Thyroid gland (tissue), 4 donors: ENCODE results near the gene EPHB3. TPM values are rescaled to one million over a fixed set of nuclear protein-coding genes. Genes with fewer than 3 reads are reported as not detected.
A peak's percentile ranks its signal among the peaks of the same experiment; 100 is the strongest.

Experiments used
- DNase-seq, 2 donors: peaks; one replicate each; pipeline ENCODE4 v3.0.0-alpha.2; 2019
- H3K27ac ChIP-seq, 3 donors: fragments of 200-600 bp; sonication (generic); 1 replicate in 2 of 3; 2 replicates in 1 of 3; pipeline ENCODE4 v1.5.1; 2016 to 2019; ENCODE audit warnings: mild to moderate bottlenecking in 1 of 3, moderate library complexity in 1 of 3
- H3K27me3 ChIP-seq: fragments of 200-600 bp; sonication (generic); one replicate; pipeline ENCODE4 v1.5.1; 2019
- H3K36me3 ChIP-seq, 2 donors: fragments of 200-600 bp; sonication (generic); one replicate each; pipeline ENCODE4 v1.5.1; 2016 to 2019
- H3K4me1 ChIP-seq, 2 donors: fragments of 200-600 bp; sonication (generic); one replicate each; pipeline ENCODE4 v1.5.1; 2017 to 2019
- H3K4me3 ChIP-seq, 3 donors: fragments of 200-600 bp; sonication (generic); replicated peaks in 1 of 3; 1 replicate in 2 of 3; 2 replicates in 1 of 3; pipeline ENCODE4 v1.5.1; 2016; ENCODE audit warnings: mild to moderate bottlenecking in 1 of 3
- H3K9me3 ChIP-seq: fragments of 200-600 bp; sonication (generic); one replicate; pipeline ENCODE4 v1.5.1; 2017
- POLR2A ChIP-seq, 2 donors: fragments of 450-650 bp; IDR thresholded peaks; one replicate each; pipeline ENCODE4 v1.6.1; 2017; ENCODE audit warnings: antibody characterized with exemption in 2 of 2, mild to moderate bottlenecking in 2 of 2, moderate library complexity in 1 of 2
- WGBS, 2 donors: methylation state at CpG; one replicate each; pipeline ENCODE4 v1.1.5; 2017; 5-methylcytosine and 5-hydroxymethylcytosine counted together
- intact Hi-C: fragments of 100-400 bp; cut with DNase I; formaldehyde crosslinking; loops from one replicate; pipeline ENCODE4 v1.15.1; 2023
- total RNA-seq, 4 donors: library from RNA; depleted of rRNA; stranded (reverse); fragments of >200 nt; gene quantifications; one replicate each; pipeline ENCODE4 v1.2.3, GENCODE V29; 2016
- TF ChIP-seq, protein P1 (sequence below), 6 experiments: fragments of 200-600 bp in 3 of 6; fragments of 450-650 bp in 3 of 6; sonication (generic) in 3 of 6; IDR thresholded peaks; one replicate each; pipeline ENCODE4 v1.5.1; 2016 to 2019; ENCODE audit warnings: antibody characterized with exemption in 6 of 6, mild to moderate bottlenecking in 2 of 6, inconsistent platforms in 1 of 6, moderate library complexity in 1 of 6

Gene EPHB3
- total RNA-seq, 4 donors from 2014 or later: 0.46 to 2.7 (median 1.1) TPM

GRCh38 chr3:184563561-184563925 is 2.0 kb downstream of the EPHB3 start:
- Histone ChIP-seq H3K4me3 (no peak overlapping the region), H3K4me1 (peaks cover 15 to 42% of the 10 kb centered on the region in 2 donors), H3K27ac (no peak overlapping the region), H3K36me3 (no peaks in the 10 kb centered on the region), H3K27me3 (no peaks in the 10 kb centered on the region), H3K9me3 (no peaks in the 10 kb centered on the region)
- no peak for TF ChIP-seq POLR2A (IDR thresholded peaks at IDR 0.05)
- TF ChIP-seq, protein P1, sequence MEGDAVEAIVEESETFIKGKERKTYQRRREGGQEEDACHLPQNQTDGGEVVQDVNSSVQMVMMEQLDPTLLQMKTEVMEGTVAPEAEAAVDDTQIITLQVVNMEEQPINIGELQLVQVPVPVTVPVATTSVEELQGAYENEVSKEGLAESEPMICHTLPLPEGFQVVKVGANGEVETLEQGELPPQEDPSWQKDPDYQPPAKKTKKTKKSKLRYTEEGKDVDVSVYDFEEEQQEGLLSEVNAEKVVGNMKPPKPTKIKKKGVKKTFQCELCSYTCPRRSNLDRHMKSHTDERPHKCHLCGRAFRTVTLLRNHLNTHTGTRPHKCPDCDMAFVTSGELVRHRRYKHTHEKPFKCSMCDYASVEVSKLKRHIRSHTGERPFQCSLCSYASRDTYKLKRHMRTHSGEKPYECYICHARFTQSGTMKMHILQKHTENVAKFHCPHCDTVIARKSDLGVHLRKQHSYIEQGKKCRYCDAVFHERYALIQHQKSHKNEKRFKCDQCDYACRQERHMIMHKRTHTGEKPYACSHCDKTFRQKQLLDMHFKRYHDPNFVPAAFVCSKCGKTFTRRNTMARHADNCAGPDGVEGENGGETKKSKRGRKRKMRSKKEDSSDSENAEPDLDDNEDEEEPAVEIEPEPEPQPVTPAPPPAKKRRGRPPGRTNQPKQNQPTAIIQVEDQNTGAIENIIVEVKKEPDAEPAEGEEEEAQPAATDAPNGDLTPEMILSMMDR (IDR thresholded peaks at IDR 0.05): no peak
- DNase-seq: no peak
- 90 to 92% methylated on average over 5 to 11 of the region's 11 CpGs for WGBS, 2 donors
- intact Hi-C loops: no loop called here

GRCh38 chr3:184563941-184564684 is 2.5 kb downstream of the EPHB3 start:
- H3K27ac ChIP-seq: no peak overlapping the region
- H3K4me1 ChIP-seq: peaks cover 15 to 45% of the 10 kb centered on the region in 2 donors
- no peaks in the 10 kb centered on the region for H3K36me3 ChIP-seq
- TF ChIP-seq, protein P1 (IDR thresholded peaks at IDR 0.05): no peak
- TF ChIP-seq POLR2A (IDR thresholded peaks at IDR 0.05): no peak
- 78 to 83% methylated on average over 10 to 12 of the region's 13 CpGs for WGBS, 2 donors
- H3K9me3 ChIP-seq: no peaks in the 10 kb centered on the region
- H3K4me3 ChIP-seq: no peak overlapping the region
- no peaks in the 10 kb centered on the region for H3K27me3 ChIP-seq
- no peak for DNase-seq
- intact Hi-C loops: no loop called here

- H3K36me3 ChIP-seq: no peaks in the 10 kb centered on the region
- no peak for TF ChIP-seq POLR2A (IDR thresholded peaks at IDR 0.05)
- TF ChIP-seq, protein P1 (IDR thresholded peaks at IDR 0.05): no peak
- H3K27ac ChIP-seq: peak overlapping the region in 2 of 3 donors; percentile 77 to 80
- H3K9me3 ChIP-seq: no peaks in the 10 kb centered on the region
- H3K27me3 ChIP-seq: no peaks in the 10 kb centered on the region
- intact Hi-C loops: no loop called here
- no peak overlapping the region for H3K4me3 ChIP-seq
- 78 to 91% methylated on average over 5 of the region's 5 CpGs for WGBS, 2 donors
- peaks cover 20 to 52% of the 10 kb centered on the region in 2 donors for H3K4me1 ChIP-seq
- DNase-seq: no peak
These were observed 3.2 kb downstream of the EPHB3 start for GRCh38 chr3:184564685-184565385.

- H3K4me3 ChIP-seq: no peak overlapping the region
- H3K36me3 ChIP-seq: no peaks in the 10 kb centered on the region
- peak in 1 of 2 donors; percentile 64 for TF ChIP-seq POLR2A (IDR thresholded peaks at IDR 0.05)
- TF ChIP-seq, protein P1 (IDR thresholded peaks at IDR 0.05): no peak
- DNase-seq: peak; percentile 91 to 93
- H3K27ac ChIP-seq: peak overlapping the region; percentile 29 to 80 (median 77)
- H3K4me1 ChIP-seq: peaks cover 16 to 50% of the 10 kb centered on the region in 2 donors
- no peaks in the 10 kb centered on the region for H3K9me3 ChIP-seq
- WGBS, 2 donors: 35 to 57% methylated on average over 5 to 14 of the region's 14 CpGs
- intact Hi-C loops: no loop called here
- H3K27me3 ChIP-seq: no peaks in the 10 kb centered on the region
These were observed 4.0 kb downstream of the EPHB3 start for GRCh38 chr3:184565421-184566211.
